ENCODE measurements around the gene HCAR3.

Gene HCAR3

GRCh38 chr12:122668268-122668667 lies 48.3 kb downstream of the HCAR3 start:
- DNase-seq, result no peak

- DNase-seq, result no peak
Observed at GRCh38 chr12:122665759-122666158, 50.9 kb downstream of the HCAR3 start.

- no peak for DNase-seq
Observed at GRCh38 chr12:122665349-122665748, 51.3 kb downstream of the HCAR3 start.
